HL-60 (cell line): Measurements from ENCODE around the gene PPARGC1A.

Source experiments
- GABPA ChIP-seq: IDR thresholded peaks from 2 replicates; pipeline ENCODE4 v1.6.1; 2012; ENCODE audit warnings: low read depth
- SPI1 ChIP-seq: IDR thresholded peaks from 2 replicates; pipeline ENCODE4 v1.6.1; 2012; ENCODE audit warnings: low read depth, mild to moderate bottlenecking, borderline replicate concordance
- TF ChIP-seq, protein P1 (sequence below): IDR thresholded peaks from one replicate; pipeline ENCODE4 v1.5.1; 2011; ENCODE audit warnings: low read length, control low read depth, inconsistent platforms; ENCODE audit not compliant: insufficient read depth

DNA sequence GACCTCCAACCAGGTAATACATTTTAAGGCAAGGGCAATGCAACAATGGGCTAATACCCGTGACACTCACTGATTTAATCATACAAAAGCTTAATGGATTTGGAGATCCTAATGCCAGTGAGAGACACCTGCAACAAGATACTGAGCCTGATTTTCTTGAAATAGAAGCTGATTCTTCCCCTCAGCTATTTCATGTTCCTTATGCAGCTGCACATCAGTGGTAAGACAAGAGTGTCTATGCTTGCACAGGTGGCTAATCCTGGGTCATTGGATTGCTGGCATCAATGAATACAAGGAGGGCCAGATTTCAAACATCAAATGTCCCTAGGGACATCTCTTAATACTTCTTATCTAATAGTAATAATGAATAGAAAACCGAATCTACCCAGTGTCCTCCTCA lies 139.7 kb downstream of the PPARGC1A start:
- TF ChIP-seq, protein P1, sequence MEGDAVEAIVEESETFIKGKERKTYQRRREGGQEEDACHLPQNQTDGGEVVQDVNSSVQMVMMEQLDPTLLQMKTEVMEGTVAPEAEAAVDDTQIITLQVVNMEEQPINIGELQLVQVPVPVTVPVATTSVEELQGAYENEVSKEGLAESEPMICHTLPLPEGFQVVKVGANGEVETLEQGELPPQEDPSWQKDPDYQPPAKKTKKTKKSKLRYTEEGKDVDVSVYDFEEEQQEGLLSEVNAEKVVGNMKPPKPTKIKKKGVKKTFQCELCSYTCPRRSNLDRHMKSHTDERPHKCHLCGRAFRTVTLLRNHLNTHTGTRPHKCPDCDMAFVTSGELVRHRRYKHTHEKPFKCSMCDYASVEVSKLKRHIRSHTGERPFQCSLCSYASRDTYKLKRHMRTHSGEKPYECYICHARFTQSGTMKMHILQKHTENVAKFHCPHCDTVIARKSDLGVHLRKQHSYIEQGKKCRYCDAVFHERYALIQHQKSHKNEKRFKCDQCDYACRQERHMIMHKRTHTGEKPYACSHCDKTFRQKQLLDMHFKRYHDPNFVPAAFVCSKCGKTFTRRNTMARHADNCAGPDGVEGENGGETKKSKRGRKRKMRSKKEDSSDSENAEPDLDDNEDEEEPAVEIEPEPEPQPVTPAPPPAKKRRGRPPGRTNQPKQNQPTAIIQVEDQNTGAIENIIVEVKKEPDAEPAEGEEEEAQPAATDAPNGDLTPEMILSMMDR, result no peak
- TF ChIP-seq GABPA (no peak), SPI1 (no peak)
